Astrocyte (in vitro differentiated cells and primary cell): ENCODE measurements around the gene LRIG1. TPM values are rescaled to one million over a fixed set of nuclear protein-coding genes. Genes with fewer than 3 reads are reported as not detected.

Experiments used
- DNase-seq: peaks from one replicate; pipeline ENCODE4 v3.0.0-alpha.2; 2010; ENCODE audit warnings: low read depth
- FAIRE-seq: peaks from 2 replicates; lab custom pipeline; 2011; peaks lifted over from hg19 to GRCh38; lab: Jason Lieb, UNC
- H2AFZ ChIP-seq: 2 replicates; pipeline ENCODE4 v1.6.0; 2012; ENCODE audit warnings: low read depth, low read length, inconsistent platforms
- H3K27ac ChIP-seq: 2 replicates; pipeline ENCODE4 v1.5.1; 2011; ENCODE audit warnings: low read depth, low read length, inconsistent platforms
- H3K27me3 ChIP-seq: 2 replicates; pipeline ENCODE4 v1.6.0; 2011; ENCODE audit warnings: low read length, inconsistent platforms; ENCODE audit not compliant: insufficient read depth
- H3K36me3 ChIP-seq: 2 replicates; pipeline ENCODE4 v1.5.1; 2011; ENCODE audit warnings: low read length, inconsistent platforms; ENCODE audit not compliant: insufficient read depth
- H3K4me1 ChIP-seq: 2 replicates; pipeline ENCODE4 v1.5.1; 2011; ENCODE audit warnings: low read length, inconsistent platforms; ENCODE audit not compliant: insufficient read depth
- H3K4me2 ChIP-seq: 2 replicates; pipeline ENCODE4 v1.6.0; 2012; ENCODE audit warnings: low read length, inconsistent platforms
- H3K4me3 ChIP-seq: 2 replicates; pipeline ENCODE4 v1.5.1; 2011; ENCODE audit warnings: low read depth, mild to moderate bottlenecking, low read length, inconsistent platforms; ENCODE audit not compliant: insufficient read depth
- H3K79me2 ChIP-seq: 2 replicates; pipeline ENCODE4 v1.6.0; 2012; ENCODE audit warnings: mild to moderate bottlenecking, low read length, inconsistent platforms; ENCODE audit not compliant: insufficient read depth
- H3K9ac ChIP-seq: 2 replicates; pipeline ENCODE4 v1.6.0; 2012; ENCODE audit warnings: mild to moderate bottlenecking, low read length, inconsistent platforms
- H3K9me3 ChIP-seq: 2 replicates; pipeline ENCODE4 v1.5.1; 2012; ENCODE audit warnings: low read depth, mild to moderate bottlenecking, low read length, inconsistent platforms; ENCODE audit not compliant: insufficient read depth
- H4K20me1 ChIP-seq: 2 replicates; pipeline ENCODE4 v1.6.0; 2012; ENCODE audit warnings: low read length, inconsistent platforms; ENCODE audit not compliant: insufficient read depth
- H3K27ac Mint-ChIP-seq: one replicate; pipeline ENCODE4 v1.8.0; 2021; ENCODE audit warnings: mild to moderate bottlenecking, mixed read lengths; ENCODE audit not compliant: unreplicated experiment
- H3K27me3 Mint-ChIP-seq: one replicate; pipeline ENCODE4 v1.8.0; 2021; ENCODE audit warnings: low read depth, mixed read lengths; ENCODE audit not compliant: unreplicated experiment
- H3K36me3 Mint-ChIP-seq: one replicate; pipeline ENCODE4 v1.8.0; 2021; ENCODE audit warnings: low read depth, mixed read lengths; ENCODE audit not compliant: unreplicated experiment
- H3K4me1 Mint-ChIP-seq: one replicate; pipeline ENCODE4 v1.8.0; 2021; ENCODE audit warnings: low read depth, mixed read lengths; ENCODE audit not compliant: unreplicated experiment
- H3K4me3 Mint-ChIP-seq: one replicate; pipeline ENCODE4 v1.8.0; 2021; ENCODE audit warnings: mild to moderate bottlenecking, moderate library complexity, mixed read lengths; ENCODE audit not compliant: unreplicated experiment
- H3K9me3 Mint-ChIP-seq: one replicate; pipeline ENCODE4 v1.8.0; 2021; ENCODE audit warnings: mild to moderate bottlenecking, mixed read lengths; ENCODE audit not compliant: unreplicated experiment
- CTCF ChIP-seq: IDR thresholded peaks from 2 replicates; pipeline ENCODE4 v1.5.1; 2011; ENCODE audit warnings: low read depth, mild to moderate bottlenecking, inconsistent platforms, low read length, moderate library complexity; ENCODE audit not compliant: insufficient read depth
- EZH2 ChIP-seq: IDR thresholded peaks from 2 replicates; pipeline ENCODE4 v1.6.1; 2012; ENCODE audit warnings: mild to moderate bottlenecking, low read length, inconsistent platforms; ENCODE audit not compliant: insufficient read depth
- total RNA-seq: library from RNA; stranded (reverse); gene quantifications from 2 replicates; pipeline ENCODE4 v1.2.1, GENCODE V29; 2021

The LRIG1 gene
- total RNA-seq, 1 donor from 2014 or later: 39.7 TPM

- Histone ChIP-seq H3K9me3 (no peaks in the 10 kb centered on the region), H4K20me1 (no peaks in the 10 kb centered on the region), H3K27me3 (no peaks in the 10 kb centered on the region), H2AFZ (no peak overlapping the region), H3K4me2 (no peak overlapping the region), H3K79me2 (peaks cover 74% of the 10 kb centered on the region), H3K4me1 (peaks cover 44% of the 10 kb centered on the region), H3K9ac (no peak overlapping the region), H3K36me3 (no peaks in the 10 kb centered on the region), H3K27ac (no peak overlapping the region), H3K4me3 (no peak overlapping the region)
- FAIRE-seq (no peak), DNase-seq (no peak)
- H3K4me3 Mint-ChIP-seq: no peak overlapping the region
- H3K36me3 Mint-ChIP-seq: no peaks in the 10 kb centered on the region
- TF ChIP-seq CTCF: no peak
- TF ChIP-seq EZH2: no peak
- no peaks in the 10 kb centered on the region for H3K27me3 Mint-ChIP-seq
- no peak overlapping the region for H3K27ac Mint-ChIP-seq
- no peaks in the 10 kb centered on the region for H3K9me3 Mint-ChIP-seq
- H3K4me1 Mint-ChIP-seq: peaks cover 39% of the 10 kb centered on the region
Observed at GRCh38 chr3:66475386-66476020, 25.3 kb downstream of the LRIG1 start.

DNA sequence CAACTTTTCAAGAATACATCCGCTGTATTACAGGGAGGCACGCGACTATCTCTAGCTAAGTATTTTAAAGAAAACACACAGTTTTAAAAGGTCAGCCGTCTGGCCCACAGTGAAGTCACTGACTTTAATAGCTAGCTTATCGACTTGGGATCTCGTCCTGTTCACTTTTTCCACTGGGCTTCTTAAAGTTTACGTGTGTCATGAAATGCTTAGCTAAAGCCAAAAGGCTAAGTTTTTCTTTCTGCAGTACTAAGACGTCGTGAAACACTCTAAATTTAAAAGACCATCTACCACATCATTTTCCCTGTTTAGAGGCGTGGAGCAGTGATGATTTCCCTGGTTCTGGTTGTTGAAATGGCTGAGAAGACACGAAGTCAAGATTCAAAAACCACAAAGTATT is 27.1 kb downstream of the LRIG1 start:
- H3K9me3 ChIP-seq: no peaks in the 10 kb centered on the region
- no peaks in the 10 kb centered on the region for H3K27me3 ChIP-seq
- DNase-seq (peak; percentile 96), FAIRE-seq (no peak)
- H4K20me1 ChIP-seq: no peaks in the 10 kb centered on the region
- no peaks in the 10 kb centered on the region for H3K36me3 ChIP-seq
- H3K9me3 Mint-ChIP-seq: no peaks in the 10 kb centered on the region
- H3K9ac ChIP-seq: peak overlapping the region; percentile 85
- H3K4me3 ChIP-seq: peak overlapping the region; percentile 41
- peak overlapping the region; percentile 56 for H3K27ac Mint-ChIP-seq
- peak overlapping the region; percentile 58 for H3K4me3 Mint-ChIP-seq
- peaks cover 52% of the 10 kb centered on the region for H3K4me1 ChIP-seq
- H3K79me2 ChIP-seq: peaks cover 64% of the 10 kb centered on the region
- TF ChIP-seq EZH2 (no peak), CTCF (no peak)
- H3K4me1 Mint-ChIP-seq: peaks cover 41% of the 10 kb centered on the region
- peak overlapping the region; percentile 96 for H3K27ac ChIP-seq
- H2AFZ ChIP-seq: peak overlapping the region; percentile 31
- H3K27me3 Mint-ChIP-seq: no peaks in the 10 kb centered on the region
- no peaks in the 10 kb centered on the region for H3K36me3 Mint-ChIP-seq
- peak overlapping the region; percentile 76 for H3K4me2 ChIP-seq

- peak; percentile 53 for DNase-seq
- Histone ChIP-seq H3K27ac (peak overlapping the region; percentile 96), H3K27me3 (no peaks in the 10 kb centered on the region), H3K4me3 (peak overlapping the region; percentile 41), H3K9me3 (no peaks in the 10 kb centered on the region), H2AFZ (no peak overlapping the region), H3K79me2 (peaks cover 59% of the 10 kb centered on the region), H3K9ac (peak overlapping the region; percentile 85), H4K20me1 (no peaks in the 10 kb centered on the region), H3K4me2 (peak overlapping the region; percentile 76), H3K4me1 (peaks cover 57% of the 10 kb centered on the region), H3K36me3 (no peaks in the 10 kb centered on the region)
- Mint-ChIP-seq H3K27ac (peak overlapping the region; percentile 56), H3K36me3 (no peaks in the 10 kb centered on the region), H3K4me1 (peaks cover 44% of the 10 kb centered on the region), H3K9me3 (no peaks in the 10 kb centered on the region), H3K27me3 (no peaks in the 10 kb centered on the region), H3K4me3 (peak overlapping the region; percentile 58)
- TF ChIP-seq CTCF (no peak), EZH2 (no peak)
- peak; percentile 26 for FAIRE-seq
Observed at GRCh38 chr3:66473181-66473580, 27.6 kb downstream of the LRIG1 start.
